Fibroblast of skin of right quadriceps (primary cell): ENCODE data around the gene CCDC6.
"Not testable (repeated sequence)": the region's sequence is repeated elsewhere in the genome, so short reads cannot be mapped to it uniquely, and the experiment has no call there.

Experiments
- DNase-seq: peaks from one replicate; pipeline ENCODE4 v3.0.0-alpha.2; 2013

CCDC6 gene

GRCh38 chr10:59905066-59905730, 1.2 kb downstream of the CCDC6 start:
- DNase-seq: no peak

DNA sequence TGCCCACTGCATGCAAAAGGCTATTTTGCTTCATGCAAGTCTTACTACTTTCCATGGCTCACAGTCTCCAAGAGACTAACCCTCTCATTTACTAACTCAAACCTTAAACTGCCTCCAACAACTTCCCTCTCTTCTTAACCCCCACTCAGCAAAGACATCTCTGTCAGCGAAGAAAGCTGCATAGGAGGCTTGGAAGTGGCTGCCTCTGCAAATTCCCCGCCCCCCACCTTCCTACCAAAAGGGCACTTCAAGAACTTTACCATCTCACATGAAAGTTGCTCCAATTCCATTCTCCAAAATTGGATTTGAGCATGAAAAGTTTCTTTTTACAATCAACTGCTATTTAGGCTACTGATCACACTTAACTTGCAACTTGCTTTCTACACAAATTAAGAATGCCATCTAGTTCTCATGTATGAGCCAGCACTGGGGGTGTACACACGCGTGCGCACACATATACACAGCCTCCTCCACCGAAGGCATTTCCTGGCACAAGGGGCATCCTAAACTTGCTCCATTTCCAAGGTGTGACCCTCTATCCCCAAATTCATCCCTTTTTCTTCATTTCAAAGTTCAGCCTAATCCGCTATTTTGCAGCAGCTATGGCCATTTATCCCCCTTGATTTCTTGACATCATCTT, 1.8 kb downstream of the CCDC6 start:
- DNase-seq: no peak

- DNase-seq: peak; percentile 27
Observed at GRCh38 chr10:59903871-59904270, 2.5 kb downstream of the CCDC6 start.

GRCh38 chr10:59902016-59902415, 4.3 kb downstream of the CCDC6 start:
- DNase-seq: no peak

GRCh38 chr10:59901470-59901869, 4.9 kb downstream of the CCDC6 start:
- no peak for DNase-seq

DNA sequence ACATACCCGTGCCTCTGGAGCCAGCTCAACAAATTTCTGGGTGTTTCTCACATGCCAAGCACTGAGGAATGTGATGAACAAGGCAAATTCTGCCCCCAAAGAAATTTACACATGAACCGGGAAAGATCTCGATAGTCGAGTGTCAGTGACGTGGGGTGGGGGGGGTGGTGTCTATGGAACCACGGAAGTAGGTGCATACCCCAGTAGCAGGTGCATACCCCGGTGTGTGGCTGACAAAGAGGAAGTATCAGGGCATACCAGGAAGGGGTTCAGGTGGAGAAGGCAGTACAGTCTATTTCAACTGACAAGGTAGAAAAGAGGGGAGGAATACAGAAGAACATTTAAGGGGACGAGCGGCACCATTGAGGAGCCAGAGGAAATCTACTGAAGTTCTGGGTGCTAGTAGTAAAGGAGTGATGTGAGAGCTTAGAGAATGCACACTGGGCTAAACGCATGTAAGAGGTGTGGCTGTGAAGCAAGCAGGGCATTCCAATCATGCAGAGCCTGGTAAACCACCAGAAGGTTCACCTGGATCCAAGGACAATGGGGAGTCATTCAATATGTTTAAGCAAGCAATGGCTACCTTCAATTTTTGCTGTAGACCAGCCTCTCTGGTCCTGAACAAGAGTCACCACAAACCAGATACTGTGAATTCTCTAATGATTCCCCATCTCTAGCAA, 6.2 kb downstream of the CCDC6 start:
- no peak for DNase-seq

GRCh38 chr10:59898125-59898835, 8.1 kb downstream of the CCDC6 start:
- no peak for DNase-seq

- no peak for DNase-seq
Observed at GRCh38 chr10:59896191-59896590, 10.2 kb downstream of the CCDC6 start.

- DNase-seq: no peak
Observed at GRCh38 chr10:59895629-59896116, 10.7 kb downstream of the CCDC6 start.

DNA sequence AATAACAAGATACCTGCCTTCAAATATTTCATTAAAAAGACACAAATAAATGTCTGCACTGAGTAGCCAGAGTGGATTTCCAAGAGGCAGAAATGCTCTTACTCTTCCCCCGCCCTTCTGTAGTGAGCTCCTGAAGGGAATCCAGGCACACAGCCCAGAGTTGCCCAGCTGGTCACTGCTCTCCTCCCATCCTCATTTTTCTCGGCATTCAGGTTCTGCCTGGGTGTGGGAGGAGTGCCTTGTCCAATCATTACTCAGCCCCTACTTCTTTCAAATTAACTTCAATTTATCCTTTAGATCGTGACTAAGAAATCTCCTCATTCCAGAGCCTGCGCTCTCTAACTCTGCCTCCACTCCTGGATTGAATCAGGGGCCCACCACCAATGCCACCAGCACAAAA, 12.2 kb downstream of the CCDC6 start:
- DNase-seq: peak; percentile 68

DNA sequence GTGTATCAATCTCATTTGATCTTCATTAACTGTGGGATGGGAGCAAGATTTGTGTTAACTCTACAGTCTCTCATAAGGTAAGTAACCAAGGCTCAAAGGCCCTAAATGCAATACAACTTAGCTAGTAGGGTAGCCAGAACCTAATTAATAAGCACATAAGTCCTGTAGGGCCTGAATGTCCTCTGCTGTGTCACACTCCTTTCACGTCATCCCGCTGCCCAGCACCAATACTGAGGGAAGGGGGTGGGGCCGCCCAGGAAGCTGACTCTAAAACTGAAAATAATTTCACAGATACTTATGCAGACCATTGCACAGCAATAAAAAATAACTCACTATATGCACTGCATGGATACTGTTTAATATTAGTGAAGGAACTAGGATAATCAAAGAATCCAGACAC, 13.7 kb downstream of the CCDC6 start:
- no peak for DNase-seq

GRCh38 chr10:59891936-59892335, 14.4 kb downstream of the CCDC6 start:
- DNase-seq: no peak

DNA sequence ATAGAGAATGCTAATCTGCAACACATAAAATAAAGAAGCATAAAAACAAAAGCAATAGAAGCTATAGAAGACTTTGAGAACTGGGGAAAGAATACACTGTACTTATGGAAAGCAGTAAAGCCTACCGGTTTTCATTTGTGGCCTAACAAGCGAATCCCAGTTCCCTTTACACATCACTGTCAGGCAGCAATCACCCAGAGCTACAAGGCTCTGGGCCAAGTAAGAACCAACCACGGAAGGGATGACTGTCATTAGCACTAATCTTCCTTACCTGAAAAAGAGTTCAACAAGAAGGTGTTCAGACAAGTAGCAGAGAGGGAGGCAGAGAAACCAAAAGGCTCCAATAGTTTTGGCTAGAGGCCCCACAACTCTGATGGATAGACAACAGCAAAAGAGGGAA, 15.0 kb downstream of the CCDC6 start:
- no peak for DNase-seq

DNA sequence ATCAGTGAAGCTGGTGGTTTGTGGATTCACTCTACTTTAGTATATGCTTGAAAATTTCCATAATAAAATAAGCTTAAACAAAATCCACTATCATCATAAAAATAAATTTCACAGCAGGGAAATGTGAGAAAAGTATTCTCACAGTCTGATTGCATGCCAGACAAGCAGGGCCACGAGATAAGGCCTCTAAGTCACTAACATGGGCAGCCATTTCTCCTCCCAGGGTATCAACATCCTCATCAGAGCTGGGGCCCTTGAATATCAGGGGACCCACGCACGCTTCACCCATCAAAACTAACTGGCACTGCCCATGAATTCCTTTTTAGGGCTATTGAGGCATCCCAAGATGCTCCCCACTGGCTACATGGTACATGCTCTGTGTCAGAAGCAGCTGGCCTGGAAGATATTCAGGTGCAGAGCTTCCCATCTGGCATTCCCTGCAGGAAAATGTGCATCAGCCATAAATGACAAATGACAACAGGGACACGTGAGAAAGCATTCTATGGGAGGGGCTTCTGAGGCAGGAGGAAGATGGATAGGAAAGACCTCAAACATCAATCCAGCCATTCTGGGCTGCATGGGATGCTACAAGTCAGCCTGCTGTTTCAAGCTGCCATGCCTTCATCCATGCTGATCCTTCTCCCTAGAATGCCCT, 17.4 kb downstream of the CCDC6 start:
- DNase-seq: no peak

GRCh38 chr10:59887972-59888640, 18.2 kb downstream of the CCDC6 start:
- DNase-seq: no peak

- no peak for DNase-seq
Observed at GRCh38 chr10:59887006-59887405, 19.4 kb downstream of the CCDC6 start.

- no peak for DNase-seq
Observed at GRCh38 chr10:59885430-59886134, 20.8 kb downstream of the CCDC6 start.

GRCh38 chr10:59884893-59885292, 21.5 kb downstream of the CCDC6 start:
- not testable (repeated sequence) for DNase-seq

GRCh38 chr10:59881640-59882039, 24.7 kb downstream of the CCDC6 start:
- no peak for DNase-seq

- no peak for DNase-seq
Observed at GRCh38 chr10:59880971-59881510, 25.3 kb downstream of the CCDC6 start.

DNA sequence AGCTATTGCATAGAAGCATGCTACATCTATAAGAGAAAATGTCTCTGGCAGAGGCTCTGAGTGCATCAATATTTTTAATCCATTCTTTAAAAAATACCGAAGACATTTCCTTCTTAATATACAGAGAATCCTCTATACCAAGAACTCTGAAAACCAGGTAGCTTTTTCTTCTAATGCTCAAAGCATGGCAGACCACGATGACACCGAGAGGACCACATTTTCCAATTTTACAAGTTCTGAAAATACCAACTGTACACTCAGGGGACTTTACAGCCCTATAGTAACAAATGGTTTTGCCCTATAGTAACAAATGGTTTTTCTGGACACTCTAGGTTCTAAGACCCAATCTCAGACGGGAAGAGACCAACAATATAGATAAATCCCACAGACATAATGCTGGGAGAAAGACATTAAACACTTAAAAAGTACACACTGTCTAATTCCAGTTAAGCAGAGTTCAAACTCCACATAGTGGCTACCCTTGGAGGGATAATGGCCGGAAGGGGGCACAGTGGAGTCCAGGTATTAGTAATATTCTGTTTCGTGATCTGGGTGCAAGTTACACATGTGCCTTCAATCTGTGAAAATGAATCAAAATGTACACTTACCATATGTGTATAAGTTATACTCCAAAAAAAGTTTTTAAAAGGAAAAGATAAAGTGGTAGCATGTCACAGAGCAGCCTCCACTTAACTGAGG, 26.2 kb downstream of the CCDC6 start:
- no peak for DNase-seq
